Spinal cord (tissue), 10 donors: ENCODE results near the gene LRFN2. TPM values are rescaled to one million over a fixed set of nuclear protein-coding genes. Genes with fewer than 3 reads are reported as not detected.

Experiments
- DNase-seq, 6 donors: peaks; one replicate each; pipeline versions ENCODE4 v3.0.0 to v3.0.0-alpha.2; 2013 to 2015; ENCODE audit warnings: low spot score in 6 of 6, low read depth in 4 of 6
- H3K27ac ChIP-seq: one replicate; pipeline ENCODE4 v1.5.1; 2013; ENCODE audit warnings: low read depth, low read length, control low read depth
- H3K27me3 ChIP-seq: one replicate; pipeline ENCODE4 v1.6.1; 2013; ENCODE audit warnings: low read length; ENCODE audit not compliant: control insufficient read depth, insufficient read depth
- H3K36me3 ChIP-seq: one replicate; pipeline ENCODE4 v1.6.1; 2013; ENCODE audit warnings: low read length; ENCODE audit not compliant: control insufficient read depth, insufficient read depth
- H3K4me1 ChIP-seq: one replicate; pipeline ENCODE4 v1.6.1; 2013; ENCODE audit warnings: low read length; ENCODE audit not compliant: control insufficient read depth, insufficient read depth
- H3K4me3 ChIP-seq: one replicate; pipeline ENCODE4 v1.5.1; 2013; ENCODE audit warnings: low read depth, low read length, control low read depth
- H3K9me3 ChIP-seq: one replicate; pipeline ENCODE4 v1.6.1; 2013; ENCODE audit warnings: low read length; ENCODE audit not compliant: control insufficient read depth, insufficient read depth
- WGBS: methylation state at CpG from one replicate; pipeline ENCODE4 v1.1.5; 2013; ENCODE audit warnings: missing lambda C conversion rate; ENCODE audit not compliant: insufficient coverage; 5-methylcytosine and 5-hydroxymethylcytosine counted together
- polyA plus RNA-seq, 2 donors: library from polyadenylated mRNA; unstranded; fragments of 120-200 nt; gene quantifications; one replicate each; pipeline ENCODE4 v1.2.1, GENCODE V29; 2013; ENCODE audit not compliant: insufficient read length in 2 of 2
- total RNA-seq, 2 donors: library from RNA; depleted of rRNA in 1 of 2; stranded (reverse); fragments of 120-200 nt in 1 of 2; fragments of >200 nt in 1 of 2; gene quantifications; one replicate each; pipeline versions ENCODE4 v1.2.3 to v1.2.4, GENCODE V29; 2013 to 2014
- donor health status: healthy.

LRFN2 gene
- total and polyA plus RNA-seq, 4 donors: 2.7 to 8.6 (median 7.3) TPM

GRCh38 chr6:40457261-40457660 is 129.9 kb downstream of the LRFN2 start:
- DNase-seq: no peak

GRCh38 chr6:40456390-40457013 is 130.7 kb downstream of the LRFN2 start:
- Histone ChIP-seq H3K36me3 (no peaks in the 10 kb centered on the region), H3K4me1 (no peaks in the 10 kb centered on the region), H3K9me3 (no peaks in the 10 kb centered on the region), H3K27me3 (no peaks in the 10 kb centered on the region), H3K27ac (no peak overlapping the region), H3K4me3 (no peak overlapping the region)
- 87% methylated on average over 3 of the region's 5 CpGs for WGBS
- no peak for DNase-seq

More at GRCh38 chr6:40457261-40457660, 129.9 kb downstream of the LRFN2 start:
- WGBS: no CpG with 5 or more reads among the region's 1 CpG
- no peaks in the 10 kb centered on the region for H3K4me1 ChIP-seq
- no peaks in the 10 kb centered on the region for H3K27me3 ChIP-seq
- H3K4me3 ChIP-seq: no peak overlapping the region
- H3K36me3 ChIP-seq: no peaks in the 10 kb centered on the region
- no peaks in the 10 kb centered on the region for H3K9me3 ChIP-seq
- H3K27ac ChIP-seq: no peak overlapping the region

GRCh38 chr6:40455686-40456389 is 131.3 kb downstream of the LRFN2 start:
- H3K9me3 ChIP-seq: no peaks in the 10 kb centered on the region
- no CpG with 5 or more reads among the region's 1 CpG for WGBS
- no peaks in the 10 kb centered on the region for H3K36me3 ChIP-seq
- no peaks in the 10 kb centered on the region for H3K4me1 ChIP-seq
- H3K4me3 ChIP-seq: no peak overlapping the region
- DNase-seq: no peak
- H3K27ac ChIP-seq: no peak overlapping the region
- no peaks in the 10 kb centered on the region for H3K27me3 ChIP-seq

- Histone ChIP-seq H3K9me3 (no peaks in the 10 kb centered on the region), H3K36me3 (no peaks in the 10 kb centered on the region), H3K4me3 (no peak overlapping the region), H3K27ac (no peak overlapping the region), H3K27me3 (no peaks in the 10 kb centered on the region), H3K4me1 (peaks cover 4% of the 10 kb centered on the region)
- WGBS: no CpG with 5 or more reads among the region's 4 CpGs
- no peak for DNase-seq
These were observed 136.7 kb downstream of the LRFN2 start for GRCh38 chr6:40450483-40450882.

- Histone ChIP-seq H3K4me3 (no peak overlapping the region), H3K9me3 (no peaks in the 10 kb centered on the region), H3K4me1 (peaks cover 19% of the 10 kb centered on the region), H3K36me3 (no peaks in the 10 kb centered on the region), H3K27ac (no peak overlapping the region), H3K27me3 (no peaks in the 10 kb centered on the region)
- no peak for DNase-seq
- no CpG with 5 or more reads among the region's 1 CpG for WGBS
These were observed 142.4 kb downstream of the LRFN2 start for GRCh38 chr6:40444811-40445210.

- no peak for DNase-seq
- no peak overlapping the region for H3K4me3 ChIP-seq
- WGBS: 80% methylated on average over 1 of the region's 3 CpGs
- H3K27ac ChIP-seq: no peak overlapping the region
- peaks cover 22% of the 10 kb centered on the region for H3K4me1 ChIP-seq
- H3K9me3 ChIP-seq: no peaks in the 10 kb centered on the region
- no peaks in the 10 kb centered on the region for H3K36me3 ChIP-seq
- H3K27me3 ChIP-seq: no peaks in the 10 kb centered on the region
These were observed 142.9 kb downstream of the LRFN2 start for GRCh38 chr6:40444312-40444711.

GRCh38 chr6:40443842-40444241 is 143.3 kb downstream of the LRFN2 start:
- Histone ChIP-seq H3K9me3 (no peaks in the 10 kb centered on the region), H3K4me3 (no peak overlapping the region), H3K27ac (no peak overlapping the region), H3K4me1 (peaks cover 27% of the 10 kb centered on the region), H3K27me3 (no peaks in the 10 kb centered on the region), H3K36me3 (no peaks in the 10 kb centered on the region)
- DNase-seq: no peak
- no CpG with 5 or more reads among the region's 2 CpGs for WGBS

- Histone ChIP-seq H3K4me1 (peaks cover 35% of the 10 kb centered on the region), H3K27ac (no peak overlapping the region), H3K4me3 (no peak overlapping the region), H3K9me3 (no peaks in the 10 kb centered on the region), H3K36me3 (no peaks in the 10 kb centered on the region), H3K27me3 (no peaks in the 10 kb centered on the region)
- no peak for DNase-seq
- no CpG with 5 or more reads among the region's 3 CpGs for WGBS
These were observed 144.6 kb downstream of the LRFN2 start for GRCh38 chr6:40442591-40442990.

- DNase-seq: no peak
- no peaks in the 10 kb centered on the region for H3K36me3 ChIP-seq
- H3K27me3 ChIP-seq: no peaks in the 10 kb centered on the region
- no peak overlapping the region for H3K27ac ChIP-seq
- H3K4me3 ChIP-seq: no peak overlapping the region
- WGBS: 76% methylated on average over 12 of the region's 12 CpGs
- H3K4me1 ChIP-seq: peaks cover 38% of the 10 kb centered on the region
- H3K9me3 ChIP-seq: no peaks in the 10 kb centered on the region
These were observed 146.0 kb downstream of the LRFN2 start for GRCh38 chr6:40441150-40441549.

- Histone ChIP-seq H3K9me3 (no peaks in the 10 kb centered on the region), H3K27ac (no peak overlapping the region), H3K4me3 (no peak overlapping the region), H3K36me3 (no peaks in the 10 kb centered on the region), H3K4me1 (peaks cover 38% of the 10 kb centered on the region), H3K27me3 (no peaks in the 10 kb centered on the region)
- no peak for DNase-seq
- 100% methylated on average over 1 of the region's 6 CpGs for WGBS
These were observed 147.1 kb downstream of the LRFN2 start for GRCh38 chr6:40440053-40440452.
